Islet precursor cell (in vitro differentiated cells): Measurements from ENCODE around the gene AFMID.
"Not testable (repeated sequence)": the region's sequence is repeated elsewhere in the genome, so short reads cannot be mapped to it uniquely, and the experiment has no call there.

Source experiments
- DNase-seq: peaks from one replicate; pipeline ENCODE4 v3.0.0-alpha.2; 2018

AFMID gene

GRCh38 chr17:78224231-78225087 lies 37.3 kb downstream of the AFMID start:
- peak; percentile 56 for DNase-seq

DNA sequence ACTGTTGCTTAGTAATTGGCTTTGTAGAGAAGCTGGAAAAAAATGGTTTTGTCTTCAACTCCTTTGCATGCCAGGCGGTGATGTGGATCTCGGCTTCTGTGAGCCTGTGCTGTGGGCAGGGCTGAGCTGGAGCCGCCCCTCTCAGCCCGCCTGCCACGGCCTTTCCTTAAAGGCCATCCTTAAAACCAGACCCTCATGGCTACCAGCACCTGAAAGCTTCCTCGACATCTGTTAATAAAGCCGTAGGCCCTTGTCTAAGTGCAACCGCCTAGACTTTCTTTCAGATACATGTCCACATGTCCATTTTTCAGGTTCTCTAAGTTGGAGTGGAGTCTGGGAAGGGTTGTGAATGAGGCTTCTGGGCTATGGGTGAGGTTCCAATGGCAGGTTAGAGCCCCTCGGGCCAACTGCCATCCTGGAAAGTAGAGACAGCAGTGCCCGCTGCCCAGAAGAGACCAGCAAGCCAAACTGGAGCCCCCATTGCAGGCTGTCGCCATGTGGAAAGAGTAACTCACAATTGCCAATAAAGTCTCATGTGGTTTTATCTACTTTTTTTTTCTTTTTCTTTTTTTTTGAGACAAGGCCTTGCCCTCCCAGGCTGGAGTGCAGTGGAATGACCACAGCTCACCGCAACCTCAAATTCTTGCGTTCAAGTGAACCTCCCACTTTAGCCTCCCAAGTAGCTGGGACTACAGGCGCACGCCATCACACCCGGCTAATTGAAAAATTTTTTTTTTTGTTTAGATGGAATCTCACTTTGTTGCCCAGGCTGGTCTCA lies 38.1 kb downstream of the AFMID start:
- no peak for DNase-seq

DNA sequence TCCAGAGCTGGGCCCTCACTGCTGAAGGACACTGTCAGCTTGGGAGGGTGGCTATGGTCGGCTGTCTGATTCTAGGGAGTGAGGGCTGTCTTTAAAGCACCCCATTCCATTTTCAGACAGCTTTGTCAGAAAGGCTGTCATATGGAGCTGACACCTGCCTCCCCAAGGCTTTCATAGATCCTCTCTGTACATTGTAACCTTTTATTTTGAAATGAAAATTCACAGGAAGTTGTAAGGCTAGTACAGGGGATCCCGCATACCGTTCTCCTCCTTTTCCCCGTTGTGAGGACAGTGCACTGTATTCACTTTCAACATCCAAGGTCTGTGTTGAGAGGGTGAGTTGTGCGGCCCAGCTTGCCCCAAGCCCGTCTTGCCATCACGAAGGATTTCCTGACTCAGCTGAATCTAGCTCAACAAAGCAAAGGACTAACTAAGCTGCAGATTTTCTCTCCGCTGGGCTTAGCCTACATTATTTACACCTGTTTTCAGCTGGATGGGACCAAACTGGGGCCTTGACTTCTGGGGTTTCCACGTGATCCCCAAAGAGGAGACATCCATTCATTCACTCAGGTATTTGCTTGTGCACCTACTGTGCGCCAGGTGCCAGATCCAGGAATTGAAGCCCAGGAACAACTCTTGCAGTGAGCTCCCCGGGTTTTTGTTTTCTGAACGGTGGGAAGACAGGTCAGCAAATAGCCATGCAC lies 39.0 kb downstream of the AFMID start:
- DNase-seq, result peak; percentile 52

DNA sequence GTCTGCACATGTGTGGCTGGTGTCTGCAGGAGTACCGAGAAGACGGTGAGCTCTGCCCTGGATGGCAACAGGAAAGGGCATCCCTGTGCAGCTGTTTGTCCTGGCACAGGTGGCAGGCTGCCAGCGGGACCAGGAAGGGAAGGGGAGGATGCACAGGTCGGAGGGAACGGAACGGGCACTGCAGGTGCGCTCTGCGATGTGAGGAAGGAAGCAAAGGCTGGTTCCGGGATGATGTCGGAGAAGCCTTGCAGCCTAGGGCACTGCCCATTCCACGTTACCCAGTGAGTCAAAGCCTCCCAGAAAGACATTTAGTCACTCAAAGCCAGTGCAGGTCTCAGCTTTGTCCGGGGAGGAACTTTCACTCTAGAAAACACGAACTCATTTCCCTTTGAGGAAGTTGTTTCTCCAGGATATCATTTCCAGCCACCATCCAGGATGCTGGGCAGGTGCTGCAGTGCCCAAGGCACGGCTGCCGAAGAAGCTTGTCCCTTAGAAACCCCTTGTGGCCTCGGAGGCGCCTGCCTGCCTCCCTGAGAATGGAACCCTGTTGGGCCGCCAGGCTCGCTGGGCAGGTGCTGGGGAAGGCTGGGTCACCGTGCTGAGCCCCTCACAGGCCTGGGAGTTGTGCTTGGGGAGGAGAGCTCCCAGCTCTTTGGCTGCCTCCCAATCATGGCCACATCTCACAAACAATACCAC lies 39.7 kb downstream of the AFMID start:
- DNase-seq, result peak; percentile 53

- no peak for DNase-seq
Observed at GRCh38 chr17:78227455-78227916, 40.3 kb downstream of the AFMID start.

DNA sequence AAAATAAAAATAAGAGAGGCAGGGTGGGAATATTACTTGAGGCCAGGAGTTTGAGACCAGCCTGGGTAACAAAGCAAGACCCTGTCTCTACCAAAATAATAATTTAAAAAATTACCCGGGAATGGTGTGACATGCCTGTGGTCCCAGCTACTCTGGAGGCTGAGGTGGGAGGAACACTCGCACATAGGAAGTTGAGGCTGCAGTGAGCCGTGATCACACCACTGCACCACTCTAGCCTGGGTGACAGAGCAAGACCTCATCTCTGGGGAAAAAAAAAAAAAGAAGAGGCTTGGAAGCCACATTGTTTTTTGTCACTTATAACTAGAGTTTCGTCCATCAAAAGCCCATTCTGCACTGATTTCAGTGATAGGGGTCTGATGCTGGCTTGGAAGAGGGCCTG lies 41.0 kb downstream of the AFMID start:
- DNase-seq, result no peak

DNA sequence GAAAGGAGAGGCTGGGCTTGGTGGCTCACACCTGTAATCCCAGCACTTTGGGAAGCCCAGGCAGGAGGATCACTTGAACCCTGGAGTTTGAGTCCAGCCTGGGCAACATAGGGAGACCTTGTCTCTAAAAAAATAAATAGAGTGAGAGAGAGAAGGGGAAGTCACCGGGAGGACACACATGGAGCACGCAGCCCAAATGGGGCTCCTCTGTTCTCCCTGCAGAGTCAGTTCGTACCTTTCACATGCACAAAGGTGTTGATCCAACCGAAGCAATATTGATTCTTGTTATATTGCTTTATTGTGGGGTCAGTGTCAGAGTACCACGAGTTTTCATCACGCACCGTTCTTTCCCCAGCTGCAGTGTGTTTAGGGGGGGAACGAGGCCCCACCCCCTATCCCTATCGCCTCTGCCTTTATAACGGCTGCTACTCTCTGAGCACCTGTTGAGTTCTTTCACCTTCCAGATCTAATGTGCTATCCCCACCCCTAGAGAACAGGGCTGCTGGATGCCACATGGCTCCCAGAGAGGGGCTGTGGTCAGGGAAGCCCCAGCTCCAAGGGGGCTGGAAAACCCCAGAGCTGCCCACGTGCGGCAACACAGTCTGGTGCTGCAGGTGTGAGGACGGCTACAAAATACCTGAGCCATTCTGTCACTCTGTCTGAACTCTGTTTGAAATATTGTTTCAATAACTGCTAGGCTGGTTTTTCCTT lies 43.2 kb downstream of the AFMID start:
- no peak for DNase-seq

DNA sequence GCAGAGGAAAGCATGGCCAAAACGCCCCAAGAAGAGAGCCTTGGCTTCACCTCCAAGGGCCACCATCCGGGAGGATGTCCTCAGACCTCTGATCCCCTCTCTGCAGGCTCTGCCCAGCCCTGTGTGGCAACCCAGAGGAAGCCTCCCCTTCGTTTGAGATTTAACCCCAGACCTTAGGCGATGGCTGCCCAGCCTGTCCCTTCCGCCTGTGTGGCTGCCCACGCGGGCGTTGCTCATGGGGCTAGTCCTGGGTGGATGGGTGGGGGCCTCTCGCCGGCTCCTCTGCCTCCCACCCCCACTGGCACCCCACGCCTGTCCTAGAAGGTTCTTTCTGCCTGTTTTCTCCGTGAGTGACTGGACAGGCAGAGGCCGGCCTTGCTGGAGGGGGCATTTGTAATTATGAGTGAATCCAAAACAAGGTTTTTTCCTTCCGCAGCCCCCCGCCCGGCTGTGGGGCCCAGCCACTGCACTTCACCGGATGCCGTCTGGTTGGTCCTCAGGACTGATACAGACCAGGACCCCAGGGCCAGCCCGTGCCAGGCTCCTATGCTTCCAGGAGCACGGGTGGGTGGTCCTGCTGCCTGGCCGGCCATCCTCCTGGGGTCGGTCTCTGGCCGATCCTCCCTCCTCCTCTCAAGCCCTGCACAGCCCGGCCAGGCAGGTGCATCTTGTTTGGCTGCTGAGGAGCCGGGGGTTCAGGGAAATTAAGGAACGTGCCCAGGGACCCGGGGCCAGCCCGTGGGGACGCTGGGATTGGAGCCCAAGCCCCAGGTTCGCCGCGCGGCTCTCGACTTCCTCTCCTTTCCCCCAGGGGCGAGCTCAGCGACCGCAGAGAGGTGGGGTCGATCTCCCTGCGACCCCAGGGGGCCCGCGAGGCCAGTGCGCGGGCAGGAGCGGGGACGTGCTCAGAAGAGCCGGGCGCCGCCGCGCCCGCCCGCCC lies 44.1 kb downstream of the AFMID start, which contains the start of gene TMEM235:
TSS of gene TMEM235 (plus strand) at position 636 of the 940 bp plus-strand sequence. CDS start 393 bp downstream, outside the sequence.
- DNase-seq, result peak; percentile 59

DNA sequence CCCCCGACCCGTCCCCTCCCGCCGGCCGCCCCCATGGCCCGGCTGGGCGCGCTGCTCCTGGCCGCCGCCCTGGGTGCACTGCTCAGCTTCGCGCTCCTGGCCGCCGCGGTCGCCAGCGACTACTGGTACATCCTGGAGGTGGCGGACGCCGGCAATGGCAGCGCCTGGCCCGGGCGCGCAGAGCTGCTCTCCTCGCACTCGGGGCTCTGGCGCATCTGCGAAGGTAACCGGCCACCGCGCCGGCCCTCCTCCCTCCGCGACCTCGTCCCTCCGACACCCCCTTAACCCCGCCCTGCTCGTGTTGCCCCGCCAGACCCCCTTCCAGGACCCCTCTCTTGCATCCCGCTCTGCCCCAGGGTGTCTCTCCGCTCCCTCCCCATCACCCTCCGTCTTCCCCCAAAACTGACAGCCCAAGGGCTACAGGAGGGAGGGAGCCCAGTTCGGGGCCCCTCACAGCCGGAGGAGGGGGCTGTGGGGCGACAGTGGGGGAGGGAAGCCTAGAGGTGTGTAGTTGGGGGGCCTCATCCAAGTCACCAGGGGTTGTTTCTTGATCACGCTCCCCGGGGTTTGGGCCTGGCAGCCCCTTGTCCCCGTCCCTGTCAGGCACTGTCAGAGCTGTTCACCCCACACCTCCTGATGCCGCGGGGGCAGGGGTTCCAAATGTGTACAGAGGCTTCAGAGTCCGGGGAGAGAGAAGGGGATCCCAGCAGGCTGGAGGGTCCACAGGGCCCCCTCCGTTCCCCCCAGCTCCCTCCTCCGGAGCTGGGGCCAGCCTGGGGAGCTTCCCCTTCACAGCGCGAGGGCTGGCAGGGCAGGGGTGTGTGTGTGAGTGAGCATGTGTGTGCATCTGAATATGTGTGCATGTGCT lies 45.1 kb downstream of the AFMID start:
- DNase-seq, result peak; percentile 79

- no peak for DNase-seq
Observed at GRCh38 chr17:78232859-78233173, 45.7 kb downstream of the AFMID start.

DNA sequence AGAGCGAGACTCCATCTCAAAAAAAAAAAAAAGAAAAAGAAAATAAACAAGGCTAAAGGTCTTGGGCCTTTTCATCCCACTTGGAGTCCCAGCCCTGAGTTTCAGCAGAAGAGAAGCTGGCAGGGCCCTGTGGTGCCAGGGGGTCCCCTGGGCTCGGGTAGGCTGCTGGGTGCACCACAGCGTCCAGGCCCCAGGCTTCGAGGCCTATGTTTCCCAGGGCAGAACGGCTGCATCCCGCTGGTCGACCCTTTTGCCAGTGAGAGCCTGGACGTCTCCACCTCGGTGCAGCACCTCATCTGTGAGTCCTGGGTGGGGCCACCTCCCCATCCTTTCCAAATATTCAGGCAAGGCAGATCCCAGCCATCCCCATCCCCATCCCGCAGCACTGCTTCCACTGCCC lies 46.5 kb downstream of the AFMID start:
- no peak for DNase-seq

DNA sequence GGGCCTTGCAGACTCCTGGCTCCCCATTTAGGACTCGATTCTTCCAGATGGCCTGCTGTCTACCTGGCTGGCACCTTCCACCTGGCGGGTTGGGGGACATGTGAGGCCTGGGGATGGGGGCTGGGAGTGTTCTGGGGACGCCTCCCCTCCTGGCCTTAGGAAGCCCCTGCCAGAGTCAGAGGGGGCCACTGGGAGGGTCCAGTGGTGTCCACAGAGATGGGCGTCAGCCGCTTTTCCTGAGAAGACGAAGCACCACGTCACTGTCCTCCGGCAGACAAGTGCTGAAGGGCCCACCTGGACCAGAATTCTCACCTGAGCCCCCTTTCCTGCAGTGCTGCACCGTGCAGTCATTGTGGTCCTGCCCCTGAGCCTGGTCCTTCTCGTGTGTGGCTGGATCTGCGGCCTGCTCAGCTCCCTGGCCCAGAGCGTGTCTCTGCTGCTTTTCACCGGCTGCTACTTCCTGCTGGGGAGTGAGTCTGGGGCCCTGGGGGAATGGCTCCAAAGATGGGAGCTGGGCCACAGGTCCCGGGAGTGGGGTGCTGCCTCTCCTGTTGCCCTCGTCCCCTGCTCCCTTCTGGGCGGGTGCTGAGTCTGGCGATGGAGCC lies 47.2 kb downstream of the AFMID start:
- peak; percentile 56 for DNase-seq

DNA sequence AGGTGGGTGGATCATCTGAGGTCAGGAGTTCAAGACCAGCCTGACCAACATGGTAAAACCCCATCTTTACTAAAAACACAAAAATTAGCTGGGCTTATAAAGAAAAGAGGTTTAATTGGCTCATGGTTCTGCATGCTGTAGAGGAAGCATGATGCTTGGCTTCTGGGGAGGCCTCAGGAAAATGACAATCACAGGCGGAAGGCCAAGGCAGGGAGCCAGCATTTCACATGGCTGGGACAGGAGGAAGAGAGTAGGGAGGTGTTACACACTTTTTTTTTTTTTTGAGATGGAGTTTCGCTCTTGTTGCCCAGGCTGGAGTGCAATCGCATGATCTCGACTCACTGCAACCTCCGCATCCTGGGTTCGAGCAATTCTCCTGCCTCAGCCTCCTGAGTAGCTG lies 47.9 kb downstream of the AFMID start:
- DNase-seq, result not testable (repeated sequence)

- DNase-seq, result peak; percentile 52
Observed at GRCh38 chr17:78235885-78236284, 48.7 kb downstream of the AFMID start.

DNA sequence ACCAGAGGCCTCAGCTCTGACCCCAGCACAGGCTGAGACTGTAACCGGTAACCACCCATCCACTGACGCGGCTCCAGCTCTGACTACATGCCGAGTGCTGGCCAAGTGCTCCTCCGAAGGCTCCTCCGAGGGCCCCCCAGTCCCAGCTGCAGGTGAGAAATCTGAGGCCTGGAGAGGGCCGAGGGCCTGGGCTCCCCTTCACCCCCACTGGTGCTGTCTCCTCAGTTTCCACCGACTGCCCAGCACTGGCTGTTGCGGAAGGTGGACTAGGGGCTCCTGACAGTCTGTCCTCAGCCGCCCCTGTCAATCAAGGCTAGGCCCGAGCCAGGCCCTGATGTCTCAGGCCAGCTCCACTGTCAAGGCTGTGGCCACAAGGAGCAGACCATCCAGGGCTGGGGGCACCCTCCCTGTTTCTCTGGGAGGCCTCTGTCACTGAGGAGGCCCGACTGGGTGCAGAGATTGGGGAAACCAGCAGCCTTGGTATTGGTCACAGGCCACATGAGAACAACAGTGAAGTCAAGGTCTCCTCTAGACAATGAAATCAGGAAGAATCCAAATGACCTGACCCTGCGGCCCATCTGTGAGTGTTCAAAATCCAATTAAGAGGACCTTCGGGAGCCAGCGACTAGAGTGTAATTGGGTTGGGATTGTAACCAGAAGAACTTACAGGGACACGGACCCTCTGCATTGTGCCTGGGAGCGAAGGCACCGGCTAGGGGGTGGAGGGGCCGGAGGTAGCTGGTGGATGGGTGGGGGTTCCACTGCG lies 49.4 kb downstream of the AFMID start:
- DNase-seq, result peak; percentile 55

DNA sequence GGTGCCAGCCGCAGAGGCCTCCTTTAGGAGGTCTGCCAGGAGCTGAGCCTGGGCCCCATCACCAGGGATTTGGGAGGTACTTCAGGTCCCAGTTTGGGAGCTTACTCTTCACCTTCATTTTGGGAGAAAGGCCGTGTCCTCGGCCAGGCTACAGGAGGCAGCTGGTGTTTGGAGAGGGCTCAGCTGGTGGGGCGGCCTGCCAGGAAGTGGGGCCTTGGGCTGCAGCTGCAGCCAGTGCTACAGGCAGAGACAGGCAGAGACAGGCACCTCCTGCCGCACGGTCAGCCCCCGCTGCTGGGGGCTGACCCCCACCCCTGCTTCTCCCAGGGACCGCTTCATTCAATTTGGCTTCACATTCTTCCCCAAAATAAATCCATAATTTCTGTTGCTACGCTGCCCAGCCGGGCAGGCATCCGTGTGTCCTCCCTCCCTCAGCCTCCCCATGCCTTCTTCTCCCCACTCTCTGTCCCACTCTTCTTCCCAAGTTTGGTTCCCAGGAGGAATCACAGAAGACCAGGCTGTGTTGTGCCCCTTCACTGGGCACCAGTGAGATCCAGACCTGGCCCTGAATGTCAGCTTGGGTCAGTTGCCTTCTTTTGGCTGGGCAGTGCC lies 50.3 kb downstream of the AFMID start:
- DNase-seq, result peak; percentile 50

DNA sequence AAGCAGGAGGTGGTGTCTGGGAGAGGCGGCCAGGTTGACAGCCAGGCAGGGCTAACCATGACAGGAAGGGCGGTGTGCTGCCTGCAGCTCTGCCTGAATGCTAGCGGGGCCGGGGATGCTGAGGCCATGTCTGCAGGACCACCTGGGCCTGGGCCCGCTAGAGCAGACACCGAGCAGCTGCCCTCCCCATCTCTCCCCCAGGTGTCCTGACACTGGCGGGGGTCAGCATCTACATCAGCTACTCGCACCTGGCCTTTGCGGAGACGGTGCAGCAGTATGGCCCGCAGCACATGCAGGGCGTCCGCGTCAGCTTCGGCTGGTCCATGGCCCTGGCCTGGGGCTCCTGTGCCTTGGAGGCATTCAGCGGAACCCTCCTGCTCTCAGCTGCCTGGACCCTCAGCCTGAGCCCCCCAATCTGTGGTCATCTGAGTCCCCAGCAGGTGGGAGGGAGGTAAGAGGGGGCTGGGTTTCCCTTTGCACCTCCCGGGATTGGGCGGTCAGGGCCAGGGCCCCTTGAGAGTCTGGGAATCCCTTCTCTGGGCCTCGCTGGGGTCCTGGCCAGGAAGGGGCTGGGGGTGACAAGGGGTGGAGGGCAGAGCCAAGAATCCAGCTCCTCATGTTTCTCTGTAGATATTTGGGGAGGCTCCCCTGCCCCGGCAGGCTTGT lies 51.8 kb downstream of the AFMID start:
- DNase-seq, result peak; percentile 56
